GM18502 (cell line): Measurements from ENCODE around the gene GNB1.

Source experiments
- ATAC-seq: cut with Tn5 transposase; IDR thresholded peaks from one replicate; pipeline ENCODE4 v1.9.1; 2021; ENCODE audit warnings: mild to moderate bottlenecking; ENCODE audit not compliant: unreplicated experiment, poor library complexity

Gene GNB1

GRCh38 chr1:1770102-1770501 is 120.8 kb downstream of the GNB1 start:
- no peak for ATAC-seq

DNA sequence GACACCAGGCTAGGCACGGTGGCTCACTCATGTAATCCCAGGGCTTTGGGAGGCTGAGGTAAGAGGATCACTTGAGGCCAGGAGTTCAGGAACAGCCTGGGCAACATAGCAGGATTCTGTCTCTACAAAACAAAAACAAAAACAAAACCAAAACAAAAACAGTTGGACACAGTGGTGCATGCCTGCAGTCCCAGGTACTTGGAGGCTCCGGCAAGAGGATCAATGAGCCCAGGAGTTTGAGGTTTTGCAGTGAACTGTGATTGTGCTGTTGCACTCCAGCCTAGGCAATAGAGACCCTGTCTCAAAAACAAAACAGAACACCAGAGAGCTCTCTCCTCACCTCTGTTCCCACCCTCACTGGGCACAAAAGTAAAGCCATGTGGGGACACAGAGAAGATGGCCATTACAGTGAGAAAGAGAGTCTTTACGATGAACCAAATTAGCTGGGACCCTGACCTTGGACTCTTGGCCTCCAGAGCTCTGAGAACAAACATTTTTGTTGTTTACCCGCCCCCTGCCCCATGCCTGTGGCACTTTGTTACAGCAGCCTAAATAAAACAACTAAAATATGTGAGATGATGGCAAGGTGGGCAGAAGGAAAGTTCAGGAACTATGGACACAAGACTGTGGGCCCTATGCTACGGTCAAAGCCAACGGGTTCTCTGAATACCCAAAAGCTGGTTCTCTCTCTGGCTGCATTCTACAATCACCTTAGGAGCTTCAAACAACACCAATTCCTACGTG is 122.5 kb downstream of the GNB1 start:
- ATAC-seq: no peak

DNA sequence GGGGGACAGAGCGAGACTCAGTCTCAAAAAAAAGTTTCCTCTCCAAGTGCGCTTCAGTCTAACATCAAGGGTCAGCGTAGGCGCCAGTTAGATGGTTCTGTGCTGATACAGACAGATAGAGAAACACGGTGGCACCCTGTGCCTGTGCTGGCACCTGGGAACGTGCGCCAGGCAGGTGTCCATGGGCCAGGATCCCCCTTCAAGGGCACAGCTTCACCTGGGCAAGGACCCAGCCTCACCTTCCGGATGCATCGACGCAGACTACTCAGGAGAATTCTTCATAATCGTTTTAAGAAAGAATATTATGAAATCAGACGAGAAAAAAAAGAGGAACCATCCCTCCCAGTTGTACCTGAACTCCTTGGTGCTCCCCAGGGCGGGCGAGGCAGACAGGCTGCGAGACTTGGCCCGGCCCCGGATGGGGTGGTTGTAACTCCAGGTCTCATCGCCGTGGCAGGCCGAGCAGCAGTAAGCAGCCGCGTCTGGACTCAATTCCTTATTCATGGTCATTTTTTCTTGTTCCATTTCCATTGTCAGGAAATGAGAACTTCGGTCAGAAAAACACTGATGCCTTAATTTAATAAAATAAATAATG is 125.9 kb downstream of the GNB1 start:
- ATAC-seq: no peak

DNA sequence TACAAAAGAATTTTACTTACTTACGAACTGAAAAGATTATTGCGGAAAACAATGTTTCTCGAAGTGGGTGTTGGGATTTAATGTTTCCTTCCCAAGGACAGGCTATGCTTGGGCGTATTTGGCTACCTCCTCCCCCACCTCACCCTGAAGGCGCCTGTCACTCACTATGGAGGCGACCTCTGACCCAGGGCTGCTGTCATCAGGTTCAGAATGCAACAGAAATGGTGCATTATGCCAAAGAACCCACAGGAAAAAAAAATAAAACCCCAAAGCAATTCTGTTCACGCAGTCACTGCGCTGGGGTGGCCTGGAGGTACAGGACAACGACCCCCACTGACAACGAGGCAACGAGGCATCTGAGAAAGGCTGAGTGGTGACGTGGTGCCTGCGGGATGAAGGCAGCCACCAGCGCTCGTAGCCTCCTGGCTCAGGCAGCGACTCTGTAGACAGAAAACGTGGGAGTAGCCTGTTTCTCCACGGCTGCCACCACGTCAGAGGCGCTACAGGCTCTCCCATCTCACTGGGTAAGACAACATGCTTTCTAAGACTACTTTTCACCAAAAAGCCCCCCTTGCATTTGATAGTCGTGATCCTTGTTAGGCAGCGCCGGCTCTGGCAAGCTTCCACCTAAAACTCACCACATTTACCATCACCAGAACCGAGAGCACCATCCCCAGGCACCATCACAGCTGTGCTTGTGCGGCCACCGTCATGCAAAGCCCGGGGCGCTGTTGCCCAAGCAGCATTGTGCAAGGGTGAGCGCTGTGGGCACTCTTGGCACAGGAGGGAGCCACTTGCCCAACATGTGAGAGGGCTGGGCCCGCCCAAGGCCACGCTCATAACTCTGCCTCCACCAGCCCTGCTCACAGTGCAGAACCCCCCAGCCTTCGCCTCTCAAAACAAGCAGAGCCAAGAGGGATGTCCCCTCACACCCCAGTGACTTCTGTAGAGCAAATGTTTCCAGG is 126.9 kb downstream of the GNB1 start:
- no peak for ATAC-seq

- ATAC-seq: no peak
These were observed 129.1 kb downstream of the GNB1 start for GRCh38 chr1:1761504-1762376.

DNA sequence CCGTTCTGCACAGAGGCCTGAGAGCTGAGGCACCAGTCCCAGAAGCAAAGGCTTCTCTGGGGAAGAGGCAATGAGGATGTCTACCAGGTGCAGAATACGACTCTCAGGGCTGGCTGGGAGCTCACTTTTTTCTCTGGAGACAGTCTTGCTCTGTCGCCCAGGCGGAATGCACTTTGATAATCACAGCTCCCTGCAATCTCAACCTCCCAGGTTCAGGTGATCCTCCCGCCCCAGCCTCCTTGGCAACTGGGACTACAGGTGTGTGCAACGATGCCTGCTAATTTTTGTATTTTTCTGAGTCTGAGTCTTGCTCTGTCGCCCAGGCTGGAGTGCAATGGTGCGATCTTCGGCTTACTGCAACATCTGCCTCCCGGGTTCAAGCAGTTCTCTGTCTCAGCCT is 130.2 kb downstream of the GNB1 start:
- ATAC-seq: no peak

GRCh38 chr1:1760345-1760650 is 130.6 kb downstream of the GNB1 start:
- ATAC-seq: no peak

DNA sequence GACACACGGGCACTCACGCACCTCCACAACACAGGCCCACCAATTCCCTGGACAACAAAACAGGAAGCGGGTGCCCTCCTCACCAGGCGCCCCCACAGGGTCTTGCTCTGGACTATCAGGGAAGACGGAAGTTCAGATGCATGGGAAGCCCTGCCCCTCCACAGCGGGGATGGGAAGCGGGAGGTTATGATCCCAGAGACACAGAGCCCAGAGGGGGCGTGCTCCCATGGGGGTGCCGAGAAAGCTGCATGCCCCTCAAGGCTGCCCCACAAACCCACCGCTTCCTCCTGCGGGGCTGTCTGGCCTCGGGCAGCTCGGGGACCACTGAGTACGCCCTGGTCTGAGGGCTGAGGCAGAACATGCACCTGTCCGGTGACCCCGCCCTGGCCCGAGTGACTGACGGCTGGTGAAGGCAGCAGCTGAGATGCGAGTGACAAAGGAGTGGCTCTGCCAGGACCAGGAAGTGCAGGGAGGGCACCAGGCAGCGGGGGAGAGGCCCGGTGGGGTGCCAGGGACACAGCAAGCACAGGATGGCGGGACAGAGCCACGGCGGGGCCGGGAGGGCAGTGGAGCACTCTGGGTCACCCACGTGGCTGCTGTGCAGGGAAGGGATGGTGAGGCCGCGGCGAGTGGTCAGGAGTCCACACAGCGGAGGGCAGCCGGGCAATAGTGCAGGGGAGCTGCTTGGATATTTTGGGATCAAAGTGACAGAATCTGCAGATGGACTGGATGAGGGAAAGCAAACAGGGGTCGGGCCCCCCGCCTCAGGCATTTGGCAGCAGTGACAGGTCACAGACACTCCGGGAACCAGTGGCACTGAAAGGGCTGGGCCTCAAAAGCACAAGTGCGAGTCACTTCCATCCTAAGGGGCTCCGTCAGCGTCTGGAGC is 131.2 kb downstream of the GNB1 start:
- ATAC-seq: no peak

GRCh38 chr1:1758692-1759455 is 132.0 kb downstream of the GNB1 start:
- ATAC-seq: no peak

DNA sequence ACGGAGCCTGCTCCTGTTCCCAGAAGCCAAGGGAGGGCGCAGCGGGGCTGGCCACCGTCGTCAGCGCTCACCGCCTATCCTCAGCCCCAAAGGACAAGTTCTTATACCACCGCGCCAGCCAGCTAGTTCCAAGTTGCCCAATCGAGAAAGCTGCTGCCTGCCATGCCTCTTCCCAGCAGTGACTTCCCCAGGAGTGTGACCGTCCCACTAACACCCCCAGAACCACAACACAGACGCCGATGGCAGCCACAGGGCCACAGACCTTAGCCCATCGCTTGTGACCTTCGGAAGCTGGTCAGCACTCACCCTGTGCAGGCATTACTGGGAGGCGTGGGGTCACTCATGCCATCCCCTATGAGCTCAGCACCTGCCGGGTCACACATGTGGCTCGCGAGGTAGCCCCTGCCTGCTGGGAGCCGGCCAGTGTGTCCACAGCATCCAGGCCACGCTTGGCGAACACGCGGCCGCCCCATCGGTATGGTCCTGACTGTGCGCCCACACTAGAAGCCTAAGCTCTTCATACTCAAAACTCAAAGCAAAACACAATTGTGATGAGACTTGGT is 132.7 kb downstream of the GNB1 start:
- no peak for ATAC-seq

DNA sequence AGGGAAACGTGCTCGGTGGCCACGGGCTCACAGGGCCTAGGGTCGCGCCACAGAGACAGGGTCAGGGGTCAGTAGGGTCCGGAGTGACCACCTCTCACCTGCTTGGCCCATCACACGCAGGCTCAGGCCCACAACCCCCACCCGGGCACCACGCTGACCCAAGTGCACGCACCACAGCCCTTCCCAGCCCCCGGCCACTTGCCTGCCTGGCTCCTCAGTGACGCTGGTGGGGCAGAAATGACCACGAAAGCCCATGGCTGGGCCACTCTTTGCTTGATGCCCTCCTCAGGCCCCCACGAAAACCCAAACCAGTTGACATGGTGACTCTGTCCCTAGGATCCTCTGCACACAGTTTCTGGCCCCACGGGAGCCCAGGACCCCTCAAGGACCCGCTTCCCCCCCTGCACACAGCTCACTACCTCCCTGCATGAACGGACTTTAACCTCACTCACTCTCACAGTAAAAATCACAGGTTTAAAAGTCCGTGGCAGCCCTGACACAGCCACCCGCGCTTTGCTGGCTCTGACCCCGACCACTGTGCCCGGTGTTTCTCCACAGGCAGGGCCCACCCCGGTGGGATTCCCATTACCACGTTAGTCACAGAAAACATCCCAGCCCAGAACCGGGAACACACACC is 133.3 kb downstream of the GNB1 start:
- ATAC-seq: no peak

GRCh38 chr1:1756661-1757421 is 134.0 kb downstream of the GNB1 start:
- no peak for ATAC-seq

DNA sequence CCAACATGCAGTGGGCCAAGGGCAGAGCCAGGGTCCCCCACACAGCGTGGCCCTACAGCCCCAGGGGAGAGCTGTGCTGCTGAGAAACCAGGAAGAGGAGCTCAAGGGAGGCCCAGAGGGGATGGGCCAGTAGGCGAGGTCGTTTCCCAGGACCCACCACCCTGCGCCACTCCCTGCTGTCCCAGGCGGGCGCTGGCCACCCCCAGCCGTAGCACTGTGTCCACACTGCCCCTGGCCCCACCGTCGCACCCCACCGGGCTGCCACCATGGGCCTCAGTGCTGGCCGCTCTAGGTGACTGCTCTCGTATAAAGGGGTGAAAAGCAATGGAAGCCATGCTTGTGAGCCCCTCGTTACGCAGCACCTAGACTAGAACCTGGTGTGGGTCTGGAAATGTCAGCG is 135.0 kb downstream of the GNB1 start:
- ATAC-seq: no peak

- no peak for ATAC-seq
These were observed 135.5 kb downstream of the GNB1 start for GRCh38 chr1:1755426-1755825.

GRCh38 chr1:1754051-1754815 is 136.7 kb downstream of the GNB1 start:
- ATAC-seq: no peak

GRCh38 chr1:1753607-1754005 is 137.3 kb downstream of the GNB1 start:
- ATAC-seq: no peak
